ENCODE measurements around the gene SMAD7. TPM values are rescaled to one million over a fixed set of nuclear protein-coding genes. Genes with fewer than 3 reads are reported as not detected.

Gene SMAD7
- total RNA-seq, 2 donors from 2014 or later = 23.3 to 44.5 TPM

- H3K27ac ChIP-seq = peak overlapping the region; percentile 97 to 100 (median 99)
- 40 to 45% methylated on average over 19 of the region's 19 CpGs for WGBS, 2 donors
- H3K27me3 ChIP-seq = no peaks in the 10 kb centered on the region
- peak overlapping the region in 1 of 2 donors; percentile 32 for H3K4me3 ChIP-seq
- ATAC-seq (no peak), DNase-seq (no peak)
- intact Hi-C loops (cut with DNase I) = no loop called here
- H3K4me1 ChIP-seq = peaks cover 10% of the 10 kb centered on the region
- H3K36me3 ChIP-seq (replicated peaks in 1 of 2; ENCODE audit: insufficient read depth in 1 of 2, low read depth in 2 of 2) = no peaks in the 10 kb centered on the region
- TF ChIP-seq, protein P1, sequence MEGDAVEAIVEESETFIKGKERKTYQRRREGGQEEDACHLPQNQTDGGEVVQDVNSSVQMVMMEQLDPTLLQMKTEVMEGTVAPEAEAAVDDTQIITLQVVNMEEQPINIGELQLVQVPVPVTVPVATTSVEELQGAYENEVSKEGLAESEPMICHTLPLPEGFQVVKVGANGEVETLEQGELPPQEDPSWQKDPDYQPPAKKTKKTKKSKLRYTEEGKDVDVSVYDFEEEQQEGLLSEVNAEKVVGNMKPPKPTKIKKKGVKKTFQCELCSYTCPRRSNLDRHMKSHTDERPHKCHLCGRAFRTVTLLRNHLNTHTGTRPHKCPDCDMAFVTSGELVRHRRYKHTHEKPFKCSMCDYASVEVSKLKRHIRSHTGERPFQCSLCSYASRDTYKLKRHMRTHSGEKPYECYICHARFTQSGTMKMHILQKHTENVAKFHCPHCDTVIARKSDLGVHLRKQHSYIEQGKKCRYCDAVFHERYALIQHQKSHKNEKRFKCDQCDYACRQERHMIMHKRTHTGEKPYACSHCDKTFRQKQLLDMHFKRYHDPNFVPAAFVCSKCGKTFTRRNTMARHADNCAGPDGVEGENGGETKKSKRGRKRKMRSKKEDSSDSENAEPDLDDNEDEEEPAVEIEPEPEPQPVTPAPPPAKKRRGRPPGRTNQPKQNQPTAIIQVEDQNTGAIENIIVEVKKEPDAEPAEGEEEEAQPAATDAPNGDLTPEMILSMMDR (IDR thresholded peaks at IDR 0.05) = no peak
- no peak for TF ChIP-seq POLR2A (IDR thresholded peaks at IDR 0.05)
- H3K9me3 ChIP-seq = no peaks in the 10 kb centered on the region
Measured at GRCh38 chr18:48953104-48953706, 2.4 kb upstream of the SMAD7 start.

DNA sequence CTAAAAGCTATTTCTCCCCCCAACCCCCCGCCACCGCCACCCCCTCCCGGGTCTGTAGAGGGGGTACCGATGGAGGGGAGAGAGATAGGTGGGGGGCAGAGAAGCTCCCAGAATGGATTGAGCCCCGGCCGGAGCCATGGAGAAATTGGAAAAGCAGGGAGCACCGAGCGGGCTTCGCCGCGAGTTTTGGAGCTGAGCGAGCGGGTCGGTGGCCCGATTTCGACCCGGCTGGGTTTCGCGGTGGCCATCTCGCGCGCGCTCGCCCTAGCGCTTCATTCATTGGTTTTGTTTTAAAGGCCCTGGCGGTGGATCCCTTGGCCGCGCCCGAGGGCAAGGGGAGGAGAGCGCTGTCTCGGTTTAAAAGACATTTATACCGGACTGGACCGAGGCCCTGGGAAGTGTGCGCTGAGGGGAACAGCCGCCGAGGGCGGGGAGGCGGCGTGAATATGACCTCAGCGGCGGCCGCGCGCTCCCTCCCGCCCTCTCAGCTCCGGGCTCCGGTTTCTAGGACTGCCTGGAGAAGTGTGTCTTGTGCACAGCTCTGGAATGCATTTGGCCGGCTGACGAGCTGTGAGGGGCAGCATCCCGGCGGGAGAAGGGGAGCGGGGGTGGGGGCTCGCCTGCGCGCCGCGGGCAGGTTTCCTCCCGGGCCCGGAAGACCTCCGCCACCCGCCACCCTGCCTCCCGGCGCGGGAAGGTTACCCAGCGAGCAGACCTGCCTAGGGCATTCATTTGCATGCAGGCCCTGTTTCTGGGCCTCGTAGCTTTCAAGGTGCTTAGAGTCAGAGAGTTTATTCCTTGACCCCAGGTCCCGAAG is 1.7 kb upstream of the SMAD7 start:
- peak; percentile 82 to 86 (median 84) for DNase-seq
- WGBS, 2 donors = 1 to 2% methylated on average over 34 to 63 of the region's 67 CpGs
- intact Hi-C loops (cut with DNase I) = no loop called here

GRCh38 chr18:48951448-48952286 is 902 bp upstream of the SMAD7 start:
- DNase-seq (peak; percentile 88 to 95 (median 94)), ATAC-seq (peak; percentile 74)
- TF ChIP-seq POLR2A (IDR thresholded peaks at IDR 0.05) = peak; percentile 11 to 88 (median 38)
- TF ChIP-seq, protein P1 (IDR thresholded peaks at IDR 0.05) = peak in 5 of 7 experiments; percentile 13 to 44 (median 18)
- H3K9me3 ChIP-seq = no peaks in the 10 kb centered on the region
- intact Hi-C loops (cut with DNase I) = no loop called here
- no peaks in the 10 kb centered on the region for H3K36me3 ChIP-seq (replicated peaks in 1 of 2; ENCODE audit: insufficient read depth in 1 of 2, low read depth in 2 of 2)
- 0% methylated on average over 28 to 81 of the region's 106 CpGs for WGBS, 2 donors
- no peaks in the 10 kb centered on the region for H3K27me3 ChIP-seq
- H3K27ac ChIP-seq = peak overlapping the region; percentile 97 to 100 (median 99)
- peak overlapping the region; percentile 78 to 87 for H3K4me3 ChIP-seq
- H3K4me1 ChIP-seq = peaks cover 25% of the 10 kb centered on the region

More for the DNA sequence above, 1.7 kb upstream of the SMAD7 start:
- Histone ChIP-seq H3K36me3 (replicated peaks in 1 of 2; ENCODE audit: insufficient read depth in 1 of 2, low read depth in 2 of 2) (no peaks in the 10 kb centered on the region), H3K27me3 (no peaks in the 10 kb centered on the region), H3K4me1 (peaks cover 17% of the 10 kb centered on the region), H3K9me3 (no peaks in the 10 kb centered on the region), H3K4me3 (peak overlapping the region; percentile 13 to 32), H3K27ac (peak overlapping the region; percentile 97 to 100 (median 99))
- TF ChIP-seq, protein P1 (IDR thresholded peaks at IDR 0.05) = peak in 3 of 7 experiments; percentile 3 to 26 (median 14)
- TF ChIP-seq POLR2A (IDR thresholded peaks at IDR 0.05) = peak; percentile 83 to 91 (median 88)
- peak; percentile 73 for ATAC-seq

DNA sequence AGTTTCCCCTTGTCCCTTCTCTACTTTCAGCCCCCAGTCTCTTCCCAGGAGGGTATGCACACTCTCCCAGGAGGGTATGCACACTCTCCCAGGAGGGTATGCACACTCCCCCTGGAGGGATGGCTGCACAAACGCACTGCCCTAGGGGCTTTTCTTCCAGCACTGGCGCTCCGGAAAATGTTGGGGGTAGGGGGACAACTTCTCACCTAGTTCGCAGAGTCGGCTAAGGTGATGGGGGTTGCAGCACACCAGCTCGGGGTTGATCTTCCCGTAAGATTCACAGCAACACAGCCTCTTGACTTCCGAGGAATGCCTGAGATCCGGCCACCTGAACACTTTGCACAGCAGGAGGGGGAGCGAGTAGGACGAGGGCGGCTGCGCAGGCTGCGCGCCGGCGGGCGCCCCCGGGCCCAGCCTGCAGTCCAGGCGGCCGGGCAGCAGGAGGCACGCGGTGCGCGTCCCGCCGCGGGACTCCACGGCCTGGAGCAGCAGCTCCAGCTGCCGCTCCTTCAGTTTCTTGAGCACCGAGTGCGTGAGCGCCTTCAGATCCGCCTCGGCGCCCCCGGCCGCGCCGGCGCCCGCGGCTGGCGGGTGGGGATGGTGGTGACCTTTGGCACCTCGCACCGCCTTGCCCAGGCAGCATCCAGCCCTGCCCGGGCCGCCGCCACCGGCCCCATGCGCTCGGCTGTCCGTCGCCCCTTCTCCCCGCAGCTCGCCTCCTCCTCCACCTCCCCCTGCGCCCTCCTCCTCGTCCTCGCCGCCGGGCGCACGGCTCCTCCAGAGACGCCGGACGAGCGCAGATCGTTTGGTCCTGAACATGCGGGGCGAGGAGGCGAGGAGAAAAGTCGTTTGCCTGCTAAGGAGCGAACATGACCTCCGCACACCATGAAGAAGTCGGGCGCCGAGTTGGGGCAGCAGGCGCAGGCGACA is 894 bp downstream of the SMAD7 start:
- peak overlapping the region; percentile 44 to 99 (median 88) for H3K27ac ChIP-seq
- no peaks in the 10 kb centered on the region for H3K36me3 ChIP-seq (replicated peaks in 1 of 2; ENCODE audit: insufficient read depth in 1 of 2, low read depth in 2 of 2)
- TF ChIP-seq, protein P1 (IDR thresholded peaks at IDR 0.05) = peak in 3 of 7 experiments; percentile 11 to 53 (median 49)
- TF ChIP-seq POLR2A (IDR thresholded peaks at IDR 0.05) = peak; percentile 12 to 55 (median 26)
- peak overlapping the region; percentile 53 for H3K4me3 ChIP-seq
- DNase-seq (peak; percentile 47 to 66 (median 60)), ATAC-seq (peak; percentile 13)
- peaks cover 43% of the 10 kb centered on the region for H3K4me1 ChIP-seq
- no peaks in the 10 kb centered on the region for H3K27me3 ChIP-seq
- H3K9me3 ChIP-seq = no peaks in the 10 kb centered on the region
- WGBS, 2 donors = 0% methylated on average over 4 to 73 of the region's 79 CpGs
- intact Hi-C loops (cut with DNase I) = loop anchor here (5.0 kb wide), 1 partner anchor 173 kb away; no protein-coding TSS in a partner anchor

Measured in body of pancreas (tissue), 4 donors.